ENCODE measurements around the gene GP5. TPM values are rescaled to one million over a fixed set of nuclear protein-coding genes. Genes with fewer than 3 reads are reported as not detected.

Gene GP5
- total and polyA plus RNA-seq, 2 of the 13 experiments (the other 11 are each of a cell fraction or from before 2014, with no cell fraction given) = not detected

- ChIA-PET CTCF (ENCODE audit: low intra/inter-chr PET ratio, low total read pairs) (no interaction called here), POLR2A (interaction anchor here (0.6 to 2.1 kb wide), 8 partner anchors 9 to 230 kb away, joined by 3 to 10 read pairs (median 4); no protein-coding TSS in a partner anchor)
- H3K79me2 ChIP-seq (ENCODE audit: insufficient read depth, low read length) = no peaks in the 10 kb centered on the region
- peak; percentile 98 for FAIRE-seq
- H3K9me3 ChIP-seq (ENCODE audit: low read length) = no peaks in the 10 kb centered on the region
- peak; percentile 92 for ATAC-seq
- peak; percentile 77 for DNase-seq (ENCODE audit: low spot score)
- H4K20me1 ChIP-seq (ENCODE audit: insufficient read depth, low read length) = no peaks in the 10 kb centered on the region
- peak within 1 kb of the TSS; percentile 88 for H3K27ac ChIP-seq (ENCODE audit: extremely low read length, insufficient read depth, low read length)
- H3K36me3 ChIP-seq (replicated peaks in 1 of 2; ENCODE audit: control insufficient read depth in 1 of 2, insufficient read depth in 2 of 2, low read length in 2 of 2) = no peaks in the 10 kb centered on the region
- peak within 1 kb of the TSS; percentile 22 for H2AFZ ChIP-seq (ENCODE audit: low read length)
- no peaks in the 10 kb centered on the region for H3K27me3 ChIP-seq (ENCODE audit: control insufficient read depth in 1 of 2, insufficient read depth in 2 of 2, low read length in 2 of 2)
- intact Hi-C loops (cut with micrococcal nuclease; ENCODE audit: unreplicated experiment) (loop anchor here (5.0 kb wide), 1 partner anchor 46 kb away; the partner anchor contains the start of gene GP5), in situ Hi-C loops (cut with HindIII; ENCODE audit: extremely low pct_ligation_motif_present, low pct_unique_long_range_greater_than_20kb) (no loop called here)
- H3K4me2 ChIP-seq (ENCODE audit: low read depth, low read length) = peak within 1 kb of the TSS; percentile 92
- H3K9ac ChIP-seq (ENCODE audit: insufficient read depth, low read depth, low read length) = peak within 1 kb of the TSS; percentile 89
- BruUV-seq (replicated peaks) = no TSS peak
- peaks cover 24% of the 10 kb centered on the region for H3K4me1 ChIP-seq (ENCODE audit: insufficient read depth, low read length)
- 0% methylated on average over 6 of the region's 24 CpGs for WGBS (ENCODE audit: low lambda C conversion rate)
- peak within 1 kb of the TSS; percentile 63 to 91 (median 86) for H3K4me3 ChIP-seq (replicated peaks in 1 of 3; ENCODE audit: insufficient read depth in 1 of 3, low read depth in 2 of 3, low read length in 3 of 3)
- peak; percentile 42; the same call in 1 of the 2 replicates for TF ChIP-seq BCL6 (CRISPR knock-in tag; IDR thresholded peaks at IDR 0.05)
- TF ChIP-seq MEIS1 (CRISPR knock-in tag; IDR thresholded peaks at IDR 0.05; ENCODE audit: borderline replicate concordance) = peak; percentile 46; the same call in 1 of the 2 replicates
- TF ChIP-seq NFIC (IDR thresholded peaks at IDR 0.05; ENCODE audit: low read length) = no peak
- no peak for TF ChIP-seq ZNF18 (CRISPR knock-in tag; IDR thresholded peaks at IDR 0.05; ENCODE audit: insufficient replicate concordance)
- TF ChIP-seq ZSCAN20 (CRISPR knock-in tag; IDR thresholded peaks at IDR 0.05; ENCODE audit: borderline replicate concordance) = no peak
- no peak for TF ChIP-seq MYPOP (CRISPR knock-in tag; IDR thresholded peaks at IDR 0.05)
- no peak for TF ChIP-seq HBP1 (CRISPR knock-in tag; IDR thresholded peaks at IDR 0.05; ENCODE audit: low read depth)
- peak; percentile 83 for TF ChIP-seq NR2F6 (IDR thresholded peaks at IDR 0.05)
- peak; percentile 87 for TF ChIP-seq NR2F6 (CRISPR knock-in tag; IDR thresholded peaks at IDR 0.05)
- peak; percentile 75; the same call in 1 of the 2 replicates for TF ChIP-seq NR2F2 (IDR thresholded peaks at IDR 0.05; ENCODE audit: borderline replicate concordance, low read depth)
- TF ChIP-seq RBAK (CRISPR knock-in tag; IDR thresholded peaks at IDR 0.05) = peak; percentile 59; the same call in 1 of the 2 replicates
- TF ChIP-seq SNAPC5 (CRISPR knock-in tag; IDR thresholded peaks at IDR 0.05; ENCODE audit: borderline replicate concordance) = no peak
- TF ChIP-seq ZNF891 (CRISPR knock-in tag; IDR thresholded peaks at IDR 0.05) = no peak
- TF ChIP-seq TGIF2 (CRISPR knock-in tag; IDR thresholded peaks at IDR 0.05) = no peak
- 0 out of 2 replicates have a peak, but pooled peaks have one; percentile 31 for TF ChIP-seq GATA4 (IDR thresholded peaks at IDR 0.05; ENCODE audit: borderline replicate concordance, low read depth)
- no peak for TF ChIP-seq EED (CRISPR knock-in tag; IDR thresholded peaks at IDR 0.05)
- TF ChIP-seq PHB2 (IDR thresholded peaks at IDR 0.05; ENCODE audit: partially characterized antibody) = no peak
- no peak for TF ChIP-seq PRPF4 (IDR thresholded peaks at IDR 0.05; ENCODE audit: low read depth, low read length, poor library complexity, severe bottlenecking)
- TF ChIP-seq ESRRA (CRISPR knock-in tag; IDR thresholded peaks at IDR 0.05; ENCODE audit: low read depth) = peak; percentile 89
- TF ChIP-seq RFXANK (CRISPR knock-in tag; IDR thresholded peaks at IDR 0.05) = no peak
- TF ChIP-seq ZBTB3 (CRISPR knock-in tag; IDR thresholded peaks at IDR 0.05; ENCODE audit: borderline replicate concordance, low read depth) = no peak; the same call in 1 of the 2 replicates
- no peak for TF ChIP-seq KLF13 (CRISPR knock-in tag; IDR thresholded peaks at IDR 0.05)
- TF ChIP-seq ZNF234 (CRISPR knock-in tag; conservative IDR thresholded peaks at IDR 0.05) = no peak
These were observed 47.9 kb downstream of the GP5 start, which contains the start of gene CPN2 for GRCh38 chr3:194351080-194351672. CPN2 (minus strand) TSS chr3:194351328; CDS start chr3:194342702, 8,626 bp downstream.
